Measurements from ENCODE around the gene TAS1R3.

Gene TAS1R3

GRCh38 chr1:1324524-1325287 is 6.4 kb upstream of the TAS1R3 start, which contains the start of the genes CPTP and INTS11:
Gene CPTP, plus strand, starts transcription at chr1:1324802. Its CDS starts 2,109 bp downstream, at chr1:1326911.
Gene INTS11, minus strand, starts transcription at chr1:1324660. Its CDS starts 52 bp downstream, at chr1:1324608.
- peak; percentile 95 for DNase-seq

DNA sequence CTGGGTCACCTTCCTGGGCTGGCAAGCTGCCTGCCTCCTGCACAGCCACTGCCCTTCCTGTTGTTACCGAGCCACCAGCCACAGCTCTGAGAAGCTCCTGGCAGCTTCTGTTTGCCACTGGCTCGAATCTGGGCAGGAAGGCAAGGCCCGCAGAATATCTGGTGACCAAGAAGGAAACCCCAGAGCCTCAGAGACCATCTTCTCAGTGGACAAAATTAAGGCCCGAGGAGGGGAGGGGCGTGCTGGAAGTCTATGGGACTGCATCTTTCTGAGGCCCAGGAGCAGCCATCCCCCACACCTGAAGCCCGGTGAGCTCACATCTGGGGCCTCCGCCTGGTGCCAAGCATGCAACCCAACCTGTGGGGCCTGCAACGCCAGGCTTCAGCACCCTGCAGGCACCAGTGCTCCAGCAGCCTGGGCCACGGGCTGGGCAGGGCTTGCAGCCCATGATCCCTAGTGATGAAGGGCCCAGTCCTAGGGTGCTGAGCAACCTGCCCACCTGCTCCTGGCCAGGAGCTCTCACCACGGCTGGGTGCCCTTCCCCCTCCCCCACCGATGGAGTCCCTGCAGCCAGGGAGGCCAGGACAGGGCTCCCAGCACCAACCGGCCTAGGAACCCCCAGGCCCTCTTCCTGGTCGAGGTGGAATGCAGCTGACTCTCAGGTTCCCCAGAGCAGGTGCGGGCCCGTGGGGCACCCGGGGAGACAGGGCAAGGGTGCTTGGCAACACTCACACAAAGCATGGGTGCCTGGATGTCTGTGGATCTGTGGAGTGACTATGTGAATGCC is 5.6 kb upstream of the TAS1R3 start:
- no peak for DNase-seq

DNA sequence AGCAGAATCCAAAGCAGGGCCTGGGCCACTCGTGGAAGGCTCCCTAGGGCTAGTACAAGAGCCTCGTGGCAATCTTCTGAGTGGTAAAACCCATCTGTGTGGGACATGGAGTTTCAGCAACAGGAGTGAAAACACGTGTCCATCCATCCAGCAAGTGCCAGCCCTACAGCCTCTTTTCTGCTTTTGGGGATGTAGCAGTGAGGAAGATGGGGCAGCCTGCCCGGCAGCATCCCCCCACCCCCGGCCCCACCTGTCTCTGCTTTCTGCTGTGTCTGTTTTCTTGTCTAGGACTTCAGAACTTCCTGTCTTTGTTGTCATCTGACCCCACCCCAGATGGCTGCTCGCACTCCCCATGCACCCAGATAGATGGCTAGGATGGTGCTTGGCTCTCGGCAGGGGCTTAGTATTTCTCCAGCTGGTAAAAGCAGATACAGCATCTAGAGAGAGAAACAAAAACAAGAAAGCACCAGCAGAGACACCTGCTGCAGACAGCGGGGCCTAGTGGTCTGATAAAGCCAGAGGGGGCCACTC is 4.9 kb upstream of the TAS1R3 start:
- DNase-seq, result no peak

GRCh38 chr1:1327291-1327690 is 3.8 kb upstream of the TAS1R3 start:
- DNase-seq, result no peak

DNA sequence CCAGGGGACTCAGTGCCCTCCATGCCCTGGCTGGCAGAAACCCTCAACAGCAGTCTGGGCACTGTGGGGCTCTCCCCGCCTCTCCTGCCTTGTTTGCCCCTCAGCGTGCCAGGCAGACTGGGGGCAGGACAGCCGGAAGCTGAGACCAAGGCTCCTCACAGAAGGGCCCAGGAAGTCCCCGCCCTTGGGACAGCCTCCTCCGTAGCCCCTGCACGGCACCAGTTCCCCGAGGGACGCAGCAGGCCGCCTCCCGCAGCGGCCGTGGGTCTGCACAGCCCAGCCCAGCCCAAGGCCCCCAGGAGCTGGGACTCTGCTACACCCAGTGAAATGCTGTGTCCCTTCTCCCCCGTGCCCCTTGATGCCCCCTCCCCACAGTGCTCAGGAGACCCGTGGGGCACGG is 2.8 kb upstream of the TAS1R3 start:
- no peak for DNase-seq

DNA sequence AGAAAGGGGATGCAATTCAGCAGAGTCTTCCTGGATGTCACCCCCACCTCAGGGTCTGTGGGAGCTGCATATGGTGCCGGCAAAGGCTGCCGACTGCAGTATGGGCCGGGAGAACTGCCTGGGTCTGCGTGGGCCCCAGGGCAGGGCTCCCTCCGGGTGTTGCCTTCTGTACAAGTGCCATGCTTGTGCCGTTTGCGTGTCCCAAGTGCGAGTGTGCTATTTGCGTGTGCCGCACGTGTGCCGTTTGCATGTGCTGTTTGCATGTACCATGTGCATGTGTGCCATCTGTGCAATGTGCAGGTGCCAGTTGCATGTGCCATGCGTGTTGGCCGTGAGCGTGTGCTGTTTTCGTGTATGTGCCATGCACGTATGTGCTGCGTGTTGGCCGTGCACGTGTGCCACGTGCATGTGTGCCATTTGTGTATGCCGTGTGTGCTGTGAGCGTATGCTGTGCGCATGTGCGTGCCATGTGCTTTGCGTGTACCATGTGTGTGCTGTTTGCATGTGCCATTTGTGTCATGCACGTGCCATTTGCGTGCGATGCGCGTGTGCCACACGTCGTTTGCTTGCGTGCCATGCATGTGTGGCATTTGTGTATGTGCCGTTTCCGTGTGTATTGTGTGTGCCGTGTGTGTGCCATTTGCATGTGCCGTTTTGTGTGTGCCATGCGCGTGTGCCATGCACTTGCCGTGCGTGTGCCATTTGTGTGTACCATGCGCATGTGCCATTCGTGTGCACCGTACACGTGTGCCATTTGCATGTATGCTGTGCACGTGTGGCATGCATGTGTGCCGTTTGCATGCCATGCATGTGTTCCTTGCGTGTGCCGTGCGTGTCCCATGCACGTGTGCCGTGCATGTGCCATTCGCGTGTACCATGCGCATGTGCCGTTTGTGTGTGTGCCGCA is 1.5 kb upstream of the TAS1R3 start:
- DNase-seq, result no peak

DNA sequence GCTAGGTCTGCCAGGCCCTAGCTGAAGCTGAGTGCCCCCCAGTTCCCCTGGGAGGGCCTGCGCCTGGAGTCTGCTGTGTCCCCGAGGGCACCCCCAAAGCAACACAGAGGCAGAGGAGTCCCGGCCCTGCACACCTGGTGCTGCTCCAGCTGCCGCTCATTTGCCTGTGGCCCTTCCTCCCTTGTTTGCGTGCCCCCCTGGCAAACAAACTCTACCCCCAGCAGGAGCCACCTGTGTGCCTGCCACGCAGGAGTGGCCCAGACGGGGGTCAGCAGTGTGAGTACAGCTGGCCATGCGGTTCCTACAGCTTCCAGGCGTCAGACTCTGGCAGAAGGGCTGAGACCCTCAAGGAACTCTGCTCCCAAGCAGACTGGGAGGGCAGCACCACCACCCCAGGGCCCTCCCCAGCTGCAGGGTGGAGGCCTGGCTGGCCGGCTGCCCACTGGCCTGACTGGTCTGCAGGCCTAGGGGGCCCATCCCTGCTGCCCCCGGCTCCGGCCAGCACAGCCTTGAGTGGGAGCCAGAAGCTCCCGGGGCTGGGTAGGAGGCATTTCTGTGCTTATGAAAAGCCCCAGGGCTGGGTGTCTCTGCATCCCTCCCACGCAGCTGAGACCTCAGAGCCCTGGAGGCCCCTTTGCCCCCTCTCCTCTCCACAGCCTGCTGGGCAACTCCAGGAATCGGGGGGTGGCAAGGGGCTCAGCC is 563 bp upstream of the TAS1R3 start:
- DNase-seq, result no peak

- DNase-seq, result no peak
Observed at GRCh38 chr1:1332031-1332755, 1.1 kb downstream of the TAS1R3 start.

- no peak for DNase-seq
Observed at GRCh38 chr1:1332774-1333480, 1.8 kb downstream of the TAS1R3 start.

GRCh38 chr1:1333551-1334241 is 2.6 kb downstream of the TAS1R3 start:
- DNase-seq, result no peak

GRCh38 chr1:1334835-1335234 is 3.8 kb downstream of the TAS1R3 start:
- DNase-seq, result no peak

GRCh38 chr1:1335283-1335682 is 4.2 kb downstream of the TAS1R3 start:
- DNase-seq, result no peak

- no peak for DNase-seq
Observed at GRCh38 chr1:1335792-1336248, 4.7 kb downstream of the TAS1R3 start.

DNA sequence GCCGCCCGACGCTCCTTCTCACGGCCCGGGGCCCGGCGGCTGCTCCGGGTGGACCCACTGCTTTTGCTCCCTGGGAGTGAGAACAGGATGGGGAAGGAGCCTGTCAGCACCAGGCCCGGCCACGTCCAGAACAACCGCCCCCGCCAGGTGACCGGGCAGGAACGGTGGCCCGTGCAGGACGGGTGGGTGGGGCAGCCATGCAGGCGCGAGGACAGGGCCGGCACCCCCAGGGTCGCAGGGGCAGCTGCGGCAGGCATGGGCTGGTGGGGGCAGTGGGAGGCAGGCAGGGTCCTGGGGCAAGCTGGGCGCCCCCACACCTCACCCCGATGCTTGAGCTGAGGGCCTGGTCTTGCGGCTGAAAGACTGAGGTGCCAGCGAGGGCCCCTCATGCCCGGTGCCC is 5.4 kb downstream of the TAS1R3 start:
- DNase-seq, result no peak

GRCh38 chr1:1336931-1337792 is 6.1 kb downstream of the TAS1R3 start:
- DNase-seq, result no peak

- no peak for DNase-seq
Observed at GRCh38 chr1:1337793-1338147, 6.7 kb downstream of the TAS1R3 start.

- DNase-seq, result no peak
Observed at GRCh38 chr1:1338278-1338677, 7.2 kb downstream of the TAS1R3 start.

DNA sequence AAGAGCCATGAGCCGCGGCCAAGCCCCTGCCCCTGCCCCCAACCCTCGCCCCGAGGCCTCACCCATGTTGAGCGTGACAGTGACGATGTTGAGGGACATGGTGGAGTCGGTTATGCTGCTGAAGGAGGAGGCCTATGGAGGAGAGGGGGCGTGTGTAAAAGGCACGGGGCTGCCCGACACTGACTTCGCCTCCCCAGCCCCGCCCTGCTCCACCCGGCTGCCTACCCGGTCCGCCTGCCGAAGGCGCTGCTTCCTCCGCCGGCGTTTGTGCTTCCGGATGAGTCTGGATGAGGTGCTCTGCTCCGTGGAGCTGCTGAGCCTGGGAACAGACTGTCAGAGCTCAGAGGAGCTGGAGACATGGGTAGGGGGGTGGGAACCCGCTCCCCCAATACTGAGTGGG is 9.1 kb downstream of the TAS1R3 start:
- DNase-seq, result no peak
